OCI-LY1 (cell line): ENCODE data around the gene MED26.
A peak's percentile ranks its signal among the peaks of the same experiment; 100 is the strongest.

Source experiments
- H2AFZ ChIP-seq: fragments of 200-600 bp; sonication (generic), shearing (Covaris generic); 2 replicates; pipeline ENCODE4 v1.6.0; 2014; ENCODE audit warnings: antibody characterized with exemption, mild to moderate bottlenecking, low read length
- H3F3A ChIP-seq: fragments of 200-600 bp; sonication (generic), shearing (Covaris generic); 2 replicates; pipeline ENCODE4 v1.6.0; 2014; ENCODE audit warnings: mild to moderate bottlenecking, antibody characterized with exemption, low read length, moderate library complexity; ENCODE audit not compliant: insufficient read depth
- H3K27ac ChIP-seq: fragments of 200-600 bp; sonication (generic); 2 replicates; pipeline ENCODE4 v1.5.1; 2014; ENCODE audit warnings: low read length, mixed run types, mild to moderate bottlenecking, low read depth; ENCODE audit not compliant: poor library complexity, severe bottlenecking
- H3K27me3 ChIP-seq: fragments of 200-600 bp; sonication (generic); 2 replicates; pipeline ENCODE4 v1.6.0; 2014; ENCODE audit warnings: antibody characterized with exemption, mild to moderate bottlenecking, low read length, moderate library complexity; ENCODE audit not compliant: insufficient read depth
- H3K36me3 ChIP-seq: fragments of 200-600 bp; sonication (generic); 2 replicates; pipeline ENCODE4 v1.6.1; 2014; ENCODE audit warnings: mild to moderate bottlenecking, antibody characterized with exemption, low read length, moderate library complexity, mixed read lengths; ENCODE audit not compliant: insufficient read depth
- H3K4me1 ChIP-seq: fragments of 200-600 bp; sonication (generic); 2 replicates; pipeline ENCODE4 v1.5.1; 2014; ENCODE audit warnings: mild to moderate bottlenecking, low read length, moderate library complexity; ENCODE audit not compliant: insufficient read depth, severe bottlenecking
- H3K4me2 ChIP-seq: fragments of 200-600 bp; sonication (generic), shearing (Covaris generic); 2 replicates; pipeline ENCODE4 v1.6.1; 2014; ENCODE audit warnings: low read length
- H3K4me3 ChIP-seq: fragments of 200-600 bp; sonication (generic); 2 replicates; pipeline ENCODE4 v1.5.1; 2014; ENCODE audit warnings: low read length, low read depth, mild to moderate bottlenecking, mixed read lengths; ENCODE audit not compliant: poor library complexity, severe bottlenecking
- H3K79me2 ChIP-seq: fragments of 200-600 bp; shearing (Covaris generic); 2 replicates; pipeline ENCODE4 v1.6.1; 2016; ENCODE audit warnings: mixed run types, low read length, mixed read lengths; ENCODE audit not compliant: insufficient read depth
- H3K9ac ChIP-seq: fragments of 200-600 bp; sonication (generic), shearing (Covaris generic); 2 replicates; pipeline ENCODE4 v1.6.1; 2014; ENCODE audit warnings: mild to moderate bottlenecking, low read length, mixed read lengths
- H3K9me2 ChIP-seq: fragments of 200-600 bp; sonication (generic), shearing (Covaris generic); 2 replicates; pipeline ENCODE4 v1.6.1; 2014; ENCODE audit warnings: low read depth, mild to moderate bottlenecking, low read length, mixed read lengths
- H3K9me3 ChIP-seq: fragments of 200-600 bp; shearing (Covaris generic); 2 replicates; pipeline ENCODE4 v1.6.1; 2014; ENCODE audit warnings: low read length, mixed read lengths
- H4K20me1 ChIP-seq: fragments of 200-600 bp; sonication (generic), shearing (Covaris generic); 2 replicates; pipeline ENCODE4 v1.6.0; 2016; ENCODE audit warnings: mild to moderate bottlenecking, low read length; ENCODE audit not compliant: insufficient read depth
- EZH2 ChIP-seq: fragments of 200-600 bp; sonication (generic), shearing (Covaris generic); IDR thresholded peaks from 2 replicates; pipeline ENCODE4 v1.8.0; 2017; ENCODE audit warnings: borderline replicate concordance, mixed run types, mild to moderate bottlenecking, antibody characterized with exemption, low read length, moderate library complexity, mixed read lengths
- TF ChIP-seq, protein P1 (sequence below): fragments of 200-600 bp; sonication (generic), shearing (Covaris generic); IDR thresholded peaks from 2 replicates; pipeline ENCODE4 v1.5.1; 2017; ENCODE audit warnings: mild to moderate bottlenecking, antibody characterized with exemption, low read length, moderate library complexity, mixed read lengths

The MED26 gene

GRCh38 chr19:16668176-16668575 lies 40.2 kb upstream of the MED26 start:
- peaks cover 6% of the 10 kb centered on the region for H3K36me3 ChIP-seq
- no peak overlapping the region for H3K27ac ChIP-seq
- no peak overlapping the region for H2AFZ ChIP-seq
- H3K9ac ChIP-seq = no peak overlapping the region
- H3K9me2 ChIP-seq = no peaks in the 10 kb centered on the region
- no peaks in the 10 kb centered on the region for H3K27me3 ChIP-seq
- H3K4me1 ChIP-seq = peaks cover under 1% of the 10 kb centered on the region
- H3K4me3 ChIP-seq = no peak overlapping the region
- H4K20me1 ChIP-seq = no peaks in the 10 kb centered on the region
- H3K4me2 ChIP-seq = no peak overlapping the region
- TF ChIP-seq, protein P1, sequence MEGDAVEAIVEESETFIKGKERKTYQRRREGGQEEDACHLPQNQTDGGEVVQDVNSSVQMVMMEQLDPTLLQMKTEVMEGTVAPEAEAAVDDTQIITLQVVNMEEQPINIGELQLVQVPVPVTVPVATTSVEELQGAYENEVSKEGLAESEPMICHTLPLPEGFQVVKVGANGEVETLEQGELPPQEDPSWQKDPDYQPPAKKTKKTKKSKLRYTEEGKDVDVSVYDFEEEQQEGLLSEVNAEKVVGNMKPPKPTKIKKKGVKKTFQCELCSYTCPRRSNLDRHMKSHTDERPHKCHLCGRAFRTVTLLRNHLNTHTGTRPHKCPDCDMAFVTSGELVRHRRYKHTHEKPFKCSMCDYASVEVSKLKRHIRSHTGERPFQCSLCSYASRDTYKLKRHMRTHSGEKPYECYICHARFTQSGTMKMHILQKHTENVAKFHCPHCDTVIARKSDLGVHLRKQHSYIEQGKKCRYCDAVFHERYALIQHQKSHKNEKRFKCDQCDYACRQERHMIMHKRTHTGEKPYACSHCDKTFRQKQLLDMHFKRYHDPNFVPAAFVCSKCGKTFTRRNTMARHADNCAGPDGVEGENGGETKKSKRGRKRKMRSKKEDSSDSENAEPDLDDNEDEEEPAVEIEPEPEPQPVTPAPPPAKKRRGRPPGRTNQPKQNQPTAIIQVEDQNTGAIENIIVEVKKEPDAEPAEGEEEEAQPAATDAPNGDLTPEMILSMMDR = no peak
- TF ChIP-seq EZH2 = no peak
- no peaks in the 10 kb centered on the region for H3K79me2 ChIP-seq
- H3K9me3 ChIP-seq = no peaks in the 10 kb centered on the region
- H3F3A ChIP-seq = no peaks in the 10 kb centered on the region

DNA sequence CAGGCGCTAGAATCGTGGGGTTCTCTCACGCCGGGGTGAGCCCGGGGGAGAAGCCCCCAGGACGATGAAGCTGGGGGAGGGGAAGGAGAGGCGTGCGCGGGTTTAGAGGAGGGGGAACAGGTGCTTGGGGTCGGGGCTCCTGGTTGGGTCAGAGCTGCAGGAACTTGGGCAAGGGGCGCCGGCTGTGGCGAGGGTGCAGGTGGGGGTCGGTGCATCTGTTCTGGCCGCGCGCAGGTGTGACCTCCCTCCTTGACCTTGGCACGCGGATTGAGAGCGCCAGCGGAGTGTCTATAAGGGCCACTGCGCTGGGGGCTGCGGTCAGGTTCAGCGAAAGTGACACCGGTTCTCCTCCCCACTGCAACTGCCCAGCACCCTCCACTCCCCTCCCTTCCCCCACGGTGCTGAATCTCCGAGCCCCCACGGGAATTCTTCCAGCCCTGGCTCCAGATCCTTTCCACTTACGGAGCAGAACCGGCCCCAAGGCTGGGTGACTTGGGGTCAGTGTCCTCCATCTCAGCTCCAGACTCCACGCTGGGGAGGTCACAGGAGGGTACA lies 33.6 kb upstream of the MED26 start:
- Histone ChIP-seq H3F3A (no peaks in the 10 kb centered on the region), H3K36me3 (peaks cover 24% of the 10 kb centered on the region), H3K4me2 (peak overlapping the region; percentile 94), H3K9me2 (no peaks in the 10 kb centered on the region), H3K27me3 (no peaks in the 10 kb centered on the region), H4K20me1 (peaks cover 2% of the 10 kb centered on the region; the same call in 1 of the 2 replicates), H3K9ac (peak overlapping the region; percentile 85), H3K4me1 (peaks cover 32% of the 10 kb centered on the region), H3K9me3 (no peaks in the 10 kb centered on the region), H3K79me2 (peaks cover 23% of the 10 kb centered on the region), H3K27ac (peak overlapping the region; percentile 92), H3K4me3 (peak overlapping the region; percentile 84), H2AFZ (no peak overlapping the region)
- TF ChIP-seq EZH2 = no peak
- TF ChIP-seq, protein P1 = no peak

- H3K9ac ChIP-seq = peak within 1 kb of the TSS; percentile 85
- H3K4me1 ChIP-seq = peaks cover 32% of the 10 kb centered on the region
- H2AFZ ChIP-seq = no peak within 1 kb of the TSS
- peaks cover 23% of the 10 kb centered on the region for H3K79me2 ChIP-seq
- H3K9me2 ChIP-seq = no peaks in the 10 kb centered on the region
- H3K27ac ChIP-seq = peak within 1 kb of the TSS; percentile 92
- peaks cover 2% of the 10 kb centered on the region; the same call in 1 of the 2 replicates for H4K20me1 ChIP-seq
- peaks cover 30% of the 10 kb centered on the region for H3K36me3 ChIP-seq
- H3K4me2 ChIP-seq = peak within 1 kb of the TSS; percentile 94
- peak within 1 kb of the TSS; percentile 84 for H3K4me3 ChIP-seq
- H3K9me3 ChIP-seq = no peaks in the 10 kb centered on the region
- TF ChIP-seq EZH2 = no peak
- TF ChIP-seq, protein P1 = no peak
- H3K27me3 ChIP-seq = no peaks in the 10 kb centered on the region
- no peaks in the 10 kb centered on the region for H3F3A ChIP-seq
These were observed 32.9 kb upstream of the MED26 start, which contains the start of gene TMEM38A for GRCh38 chr19:16660763-16661479. TMEM38A (plus strand) TSS chr19:16661139; CDS start chr19:16661218, 79 bp downstream.
